HG02623 (cell line): ENCODE data around the gene CRIM1.

Experiments used
- ATAC-seq: cut with Tn5 transposase; IDR thresholded peaks from one replicate; pipeline ENCODE4 v1.9.1; 2021; ENCODE audit warnings: moderate library complexity; ENCODE audit not compliant: unreplicated experiment

The CRIM1 gene

DNA sequence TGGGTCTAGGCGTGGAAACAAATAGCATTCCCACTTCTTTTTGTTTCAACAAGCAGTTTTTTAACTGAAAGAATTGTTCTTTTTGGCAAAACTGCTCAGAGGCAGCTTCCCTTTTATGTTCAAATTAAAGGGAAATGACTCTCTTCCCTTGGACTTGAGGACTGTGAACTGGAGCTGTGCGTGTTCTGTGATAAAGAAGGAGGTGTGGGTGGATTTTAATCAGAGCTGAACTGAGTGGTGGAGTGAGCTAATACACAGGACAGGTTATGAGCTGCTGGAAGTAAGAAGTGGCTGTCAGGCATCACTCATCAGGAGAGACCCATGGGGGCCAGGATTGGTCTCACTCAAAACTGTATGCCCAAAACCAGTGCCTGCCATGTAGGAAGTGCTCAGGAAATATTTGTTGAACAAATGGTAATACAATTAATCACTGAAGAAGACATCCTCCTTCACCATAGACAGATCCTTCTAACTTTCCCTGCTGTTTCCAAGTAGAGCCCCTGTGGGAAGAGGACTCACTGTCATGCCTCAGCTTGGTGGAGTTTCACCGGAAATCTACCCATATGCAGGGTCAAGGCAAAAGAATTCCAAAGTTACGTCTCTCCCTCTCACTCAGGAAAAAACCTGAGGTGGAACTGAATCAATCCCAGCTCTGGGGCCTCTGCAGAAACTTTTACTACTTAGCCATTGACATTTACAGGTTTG is 186.5 kb downstream of the CRIM1 start:
- ATAC-seq = no peak

DNA sequence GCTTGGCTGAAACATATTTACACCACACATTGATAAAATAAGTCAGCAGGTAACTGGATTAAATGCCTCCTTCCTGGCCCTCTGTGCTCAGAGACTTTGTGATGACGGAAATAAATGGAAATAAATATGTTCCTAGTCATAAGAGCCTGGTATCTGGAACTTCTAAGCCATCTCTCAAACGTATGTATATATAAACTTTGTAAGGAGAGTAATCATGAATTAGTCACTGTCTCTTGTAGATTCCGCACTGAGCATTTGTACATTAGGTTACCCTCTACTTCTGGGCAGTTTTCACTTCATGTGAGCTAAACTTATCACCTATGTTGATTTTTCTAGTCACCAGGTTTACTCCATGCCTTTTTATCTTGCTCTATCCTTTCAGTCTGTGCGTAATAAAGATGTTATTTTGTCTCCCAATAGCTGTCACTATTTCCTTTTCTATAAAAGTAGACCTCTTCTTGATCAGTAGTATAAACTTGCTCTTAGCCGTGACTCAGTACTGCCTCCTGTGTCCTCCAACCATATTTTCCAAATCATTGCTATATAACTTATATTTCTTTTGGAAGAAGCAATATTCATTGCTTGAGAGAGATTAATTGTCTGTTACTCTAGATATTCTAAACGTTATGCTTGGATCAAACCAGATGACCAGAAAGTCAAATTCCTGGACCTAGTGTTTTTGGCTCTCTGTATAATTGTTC is 189.2 kb downstream of the CRIM1 start:
- ATAC-seq = no peak

DNA sequence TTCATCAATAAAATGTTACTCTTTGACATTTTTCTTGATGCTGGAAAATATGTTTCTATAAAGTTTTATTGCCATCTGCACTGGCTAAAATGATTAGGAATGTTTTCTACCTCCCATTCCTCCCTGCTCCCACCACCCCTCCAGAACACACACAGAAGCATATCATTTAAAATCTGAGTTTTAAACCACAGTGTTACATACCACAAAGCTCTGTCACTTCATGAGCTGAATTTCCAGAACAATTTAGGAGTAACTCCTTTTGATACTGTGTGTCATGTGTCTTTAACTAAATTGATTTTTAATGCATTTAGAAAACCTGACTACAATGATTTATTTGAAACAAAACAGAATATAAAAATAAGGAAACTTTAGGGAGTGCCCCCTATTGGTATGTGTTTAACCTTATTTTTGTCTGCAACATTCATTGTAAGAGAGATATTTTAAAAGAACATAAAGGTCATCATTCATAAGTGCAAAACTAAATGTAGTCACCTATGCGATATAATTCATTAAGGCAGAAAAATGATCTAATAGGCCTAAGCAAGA is 190.4 kb downstream of the CRIM1 start:
- ATAC-seq = no peak

DNA sequence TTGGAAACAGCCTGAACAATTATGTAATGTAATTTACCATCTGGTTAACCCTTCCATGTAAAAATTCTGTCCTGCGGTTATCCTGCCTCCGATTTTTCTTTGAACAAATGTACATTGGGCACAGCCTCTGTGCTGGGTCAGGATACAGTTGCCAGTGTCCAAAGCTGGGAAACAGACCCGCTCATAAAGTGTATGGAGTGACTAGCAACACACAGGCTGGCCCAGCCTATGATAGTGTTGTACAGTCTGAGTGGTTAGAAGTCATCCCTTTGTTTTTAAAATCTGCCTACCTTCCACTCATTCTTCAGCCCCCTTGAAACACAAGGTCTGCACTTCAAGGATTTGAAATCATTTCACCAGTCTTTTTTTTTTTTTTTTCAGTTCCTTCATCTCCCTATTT is 192.3 kb downstream of the CRIM1 start:
- no peak for ATAC-seq

DNA sequence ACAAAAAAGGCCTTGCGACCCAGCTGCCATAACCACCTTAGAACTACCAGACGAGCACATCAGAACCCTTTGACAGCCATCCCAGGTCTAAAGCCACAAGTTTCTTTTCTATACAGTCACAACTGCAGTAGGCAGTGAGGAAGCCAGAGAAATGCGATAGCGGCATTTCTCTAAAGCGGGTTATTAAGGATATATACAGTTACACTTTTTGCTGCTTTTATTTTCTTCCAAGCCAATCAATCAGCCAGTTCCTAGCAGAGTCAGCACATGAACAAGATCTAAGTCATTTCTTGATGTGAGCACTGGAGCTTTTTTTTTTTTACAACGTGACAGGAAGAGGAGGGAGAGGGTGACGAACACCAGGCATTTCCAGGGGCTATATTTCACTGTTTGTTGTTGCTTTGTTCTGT is 193.6 kb downstream of the CRIM1 start:
- ATAC-seq = no peak

DNA sequence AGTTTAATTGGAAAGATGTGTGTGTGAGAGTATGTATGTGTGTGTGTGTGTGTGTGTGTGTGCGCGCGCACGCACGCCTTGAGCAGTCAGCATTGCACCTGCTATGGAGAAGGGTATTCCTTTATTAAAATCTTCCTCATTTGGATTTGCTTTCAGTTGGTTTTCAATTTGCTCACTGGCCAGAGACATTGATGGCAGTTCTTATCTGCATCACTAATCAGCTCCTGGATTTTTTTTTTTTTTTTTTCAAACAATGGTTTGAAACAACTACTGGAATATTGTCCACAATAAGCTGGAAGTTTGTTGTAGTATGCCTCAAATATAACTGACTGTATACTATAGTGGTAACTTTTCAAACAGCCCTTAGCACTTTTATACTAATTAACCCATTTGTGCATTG is 194.4 kb downstream of the CRIM1 start:
- ATAC-seq = no peak

DNA sequence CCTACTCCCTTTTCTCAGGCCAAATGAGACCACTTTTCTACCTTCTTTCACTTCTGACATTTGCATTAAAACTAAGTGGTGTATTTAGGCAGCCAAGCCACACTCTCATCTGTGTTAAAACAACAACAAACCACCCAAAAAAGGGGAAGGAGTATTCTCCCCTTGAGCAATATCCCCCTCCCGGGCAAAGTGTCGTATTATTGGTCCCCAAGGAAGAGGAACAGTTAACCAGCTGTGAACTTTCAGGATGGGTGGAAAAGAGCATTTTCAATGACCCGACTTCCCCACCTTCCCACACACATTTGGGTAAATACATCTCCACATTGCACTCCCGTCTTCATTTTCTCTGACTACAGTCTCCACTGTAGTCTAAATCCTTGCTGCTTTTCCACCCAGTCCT is 198.1 kb downstream of the CRIM1 start:
- no peak for ATAC-seq

DNA sequence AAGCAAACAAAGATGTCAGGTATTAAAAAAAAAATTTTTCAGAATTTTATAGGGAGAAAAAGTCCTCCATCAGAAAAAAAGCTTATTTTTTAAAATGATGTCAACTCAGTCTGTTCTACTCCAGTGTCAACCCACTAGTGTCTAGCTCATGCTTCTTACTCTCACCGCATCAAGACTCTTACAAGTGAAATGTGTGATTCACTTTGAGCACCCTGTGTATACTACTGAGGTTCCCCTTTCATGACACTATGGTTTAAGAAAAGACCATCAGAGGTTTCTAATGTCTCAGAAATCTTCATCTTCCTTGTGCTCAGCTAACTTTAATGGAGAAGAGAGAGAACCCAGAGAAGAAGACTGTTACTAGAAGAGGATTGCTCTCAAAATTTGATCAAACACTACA is 199.0 kb downstream of the CRIM1 start:
- ATAC-seq = no peak

DNA sequence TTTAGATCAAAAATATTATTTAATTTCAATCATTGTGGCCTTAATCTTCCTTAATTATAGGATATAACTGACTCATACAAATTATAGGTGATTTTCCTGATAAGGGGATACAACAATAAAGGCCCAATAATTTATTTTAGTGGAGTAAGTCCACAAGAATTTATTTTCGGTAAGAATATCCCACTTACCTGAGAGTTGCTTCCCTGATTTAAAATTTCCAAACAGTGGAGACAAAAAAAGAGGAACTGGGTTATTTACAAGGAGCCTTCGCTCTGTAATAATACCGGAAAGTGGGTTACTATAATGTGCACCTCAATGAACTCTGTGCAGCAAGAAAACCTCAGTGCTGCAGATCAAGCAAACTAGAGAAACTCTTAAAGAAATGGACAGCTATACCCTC is 200.2 kb downstream of the CRIM1 start:
- no peak for ATAC-seq

DNA sequence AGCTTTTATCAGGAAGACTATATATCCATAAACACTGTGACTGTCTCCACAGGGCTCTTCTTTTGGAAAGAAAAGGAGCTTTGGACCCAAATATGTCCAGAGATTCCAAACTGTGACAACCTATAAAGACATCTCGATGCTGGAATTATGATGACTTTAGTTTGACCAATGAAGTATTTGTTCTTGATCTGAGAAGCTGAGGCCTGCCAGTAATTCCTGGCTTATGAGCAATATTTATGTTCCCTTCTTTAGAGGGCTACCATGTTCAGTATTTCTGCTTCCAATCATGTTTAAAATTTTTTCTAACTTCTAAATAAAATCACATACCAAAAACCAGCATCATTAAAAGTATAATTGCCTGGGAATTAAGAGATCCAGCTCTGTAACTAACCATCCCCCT is 201.3 kb downstream of the CRIM1 start:
- no peak for ATAC-seq

DNA sequence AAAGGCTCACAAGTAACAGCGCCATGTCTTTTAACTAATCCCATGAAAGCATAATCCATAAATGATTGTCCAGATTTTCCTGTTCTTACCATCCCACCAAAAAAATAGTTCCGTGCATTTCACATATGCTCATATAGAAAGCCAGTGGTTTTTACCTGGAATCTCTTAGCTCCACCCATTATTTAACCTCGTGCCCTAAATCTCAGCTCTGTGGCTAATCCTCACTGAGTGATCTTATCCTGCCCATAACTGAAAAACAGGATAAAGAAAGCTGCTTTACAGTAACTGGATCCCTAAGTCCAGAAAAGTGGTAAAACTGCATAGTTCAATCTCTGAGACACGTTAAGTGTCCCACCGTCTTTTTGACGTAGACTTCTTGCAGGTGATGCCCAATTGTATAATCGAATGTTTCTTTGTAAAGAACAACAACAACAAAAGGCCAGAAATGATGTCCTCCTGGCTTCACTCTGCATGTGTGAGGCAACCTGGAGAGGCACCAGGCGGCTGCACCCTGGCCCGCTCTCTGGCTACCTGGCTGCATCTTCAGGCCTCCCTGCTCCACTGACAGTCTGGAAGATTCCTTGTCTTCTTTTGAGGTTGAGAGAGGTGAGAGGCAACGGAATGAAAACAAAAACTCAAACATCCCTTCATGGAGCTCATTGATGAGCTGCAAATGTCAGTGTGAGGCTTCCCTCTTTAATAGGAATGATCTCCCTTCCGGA is 203.8 kb downstream of the CRIM1 start:
- no peak for ATAC-seq

DNA sequence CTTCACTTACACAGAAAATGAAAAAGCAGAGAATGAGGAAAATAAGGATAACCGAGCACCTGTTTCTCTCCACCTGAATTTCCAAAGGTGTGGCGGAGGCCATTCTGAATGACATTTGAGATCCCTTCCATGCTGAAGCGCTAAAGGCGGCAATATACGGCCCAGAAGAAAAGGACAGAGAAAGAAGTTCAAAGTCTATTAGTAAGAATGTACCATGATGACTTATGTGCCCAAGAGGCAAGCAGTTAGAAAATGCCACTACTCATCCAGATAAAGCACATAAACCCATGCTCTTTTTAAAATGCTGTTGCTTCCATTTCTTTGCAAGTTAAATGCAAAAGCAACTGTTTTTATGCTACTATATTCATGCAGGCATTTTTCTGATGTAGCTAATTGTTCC is 205.1 kb downstream of the CRIM1 start:
- ATAC-seq = no peak

DNA sequence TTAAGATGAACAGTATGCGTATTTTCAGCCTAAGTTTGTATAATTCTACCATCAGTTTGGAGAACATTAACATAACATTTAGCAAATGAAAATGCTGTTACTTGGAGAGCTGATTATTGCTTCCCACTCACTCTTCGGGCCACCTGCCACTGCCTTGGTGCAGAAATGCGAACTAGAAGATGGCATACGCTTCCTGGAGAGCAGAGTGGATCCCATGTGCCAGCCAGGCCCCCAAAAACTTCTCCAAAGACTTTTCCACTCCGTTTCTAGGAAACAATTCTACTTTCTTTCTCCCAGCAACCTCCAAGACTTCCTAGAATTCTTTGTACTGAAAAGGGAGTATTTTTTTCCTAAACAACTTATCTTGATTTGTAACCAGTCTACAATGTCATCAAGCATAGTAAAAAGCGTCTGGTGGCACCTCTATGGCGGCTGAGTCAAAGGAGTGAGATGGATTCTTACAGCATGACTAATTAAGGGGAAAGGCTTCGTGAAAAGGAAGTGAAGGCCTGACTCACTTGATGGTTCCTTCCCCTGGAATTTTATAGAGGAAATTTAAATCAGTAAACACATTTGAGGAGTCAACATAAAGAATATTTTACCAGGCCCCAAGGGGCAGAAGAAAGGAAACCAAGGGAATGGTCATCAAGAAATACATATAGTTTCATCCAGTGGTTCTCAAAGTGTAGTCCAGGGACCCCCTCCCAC is 205.8 kb downstream of the CRIM1 start:
- no peak for ATAC-seq

DNA sequence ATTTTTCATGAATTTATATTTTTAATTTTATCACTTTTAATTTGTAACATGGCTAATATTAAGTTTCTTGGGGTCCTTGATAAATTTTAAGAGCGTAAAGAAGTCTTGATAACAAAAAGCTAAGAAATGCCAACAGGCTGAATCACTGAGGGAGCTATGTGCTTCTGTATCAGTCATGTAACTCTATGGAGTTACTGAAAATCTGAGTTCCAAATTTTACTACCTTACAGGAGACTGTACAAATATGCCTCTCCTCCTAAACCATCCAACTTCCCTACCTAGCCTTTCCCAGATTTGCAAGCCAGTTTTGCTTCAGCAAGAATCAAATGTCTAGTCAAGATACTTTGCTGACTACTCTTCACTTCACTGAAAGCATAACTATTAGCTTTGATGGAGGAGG is 206.7 kb downstream of the CRIM1 start:
- no peak for ATAC-seq

DNA sequence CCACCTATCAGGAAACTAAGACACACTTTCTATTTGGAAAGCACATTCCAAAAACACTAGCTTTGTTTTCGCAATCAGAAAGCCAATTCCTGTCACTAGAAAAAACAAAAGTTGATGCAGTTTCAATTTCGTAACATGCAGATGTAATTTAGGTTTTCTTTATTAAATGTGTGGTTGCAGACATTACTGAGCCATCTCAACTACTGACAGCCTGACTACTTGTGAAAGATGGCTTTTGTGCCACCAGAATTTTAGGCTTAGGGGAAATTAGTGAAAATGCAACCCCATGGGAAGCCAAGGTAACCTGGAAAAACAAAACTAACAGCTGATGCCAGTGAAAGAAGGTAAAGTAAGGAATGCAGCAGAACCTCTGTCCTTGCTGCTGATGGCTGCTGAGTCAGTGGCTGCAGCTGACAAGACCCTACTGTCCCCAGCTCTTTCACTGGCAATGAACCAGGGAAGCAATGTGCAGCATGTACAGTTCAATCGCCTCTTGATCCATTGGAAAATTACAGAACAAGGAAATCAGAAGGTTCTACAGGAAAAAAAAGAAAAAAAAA is 207.5 kb downstream of the CRIM1 start:
- ATAC-seq = no peak

DNA sequence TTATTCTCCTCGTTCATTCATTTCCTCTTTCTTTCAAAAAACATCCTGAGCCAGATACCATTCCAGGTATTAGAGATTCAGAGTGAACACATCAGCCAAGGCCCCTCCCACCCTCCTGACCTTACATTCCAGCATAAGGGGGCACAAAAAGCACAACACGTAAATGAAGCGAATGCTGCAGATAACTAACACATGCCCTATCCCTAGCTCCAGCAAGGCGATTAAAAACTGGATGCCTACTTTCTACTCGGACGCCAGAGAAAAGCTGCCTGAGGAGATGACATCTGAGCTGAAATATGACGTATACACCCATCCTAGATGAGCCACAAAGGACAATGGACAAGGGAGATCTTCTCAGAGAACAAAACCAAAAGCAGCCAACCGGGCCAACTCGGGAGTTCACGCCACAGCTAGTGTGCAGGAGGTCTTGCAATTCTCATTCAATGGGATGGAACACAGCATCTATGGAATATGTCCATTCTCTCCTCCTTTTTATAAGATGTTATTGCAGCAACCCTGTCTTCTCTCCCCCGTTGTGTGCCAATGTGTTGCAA is 208.9 kb downstream of the CRIM1 start:
- no peak for ATAC-seq

DNA sequence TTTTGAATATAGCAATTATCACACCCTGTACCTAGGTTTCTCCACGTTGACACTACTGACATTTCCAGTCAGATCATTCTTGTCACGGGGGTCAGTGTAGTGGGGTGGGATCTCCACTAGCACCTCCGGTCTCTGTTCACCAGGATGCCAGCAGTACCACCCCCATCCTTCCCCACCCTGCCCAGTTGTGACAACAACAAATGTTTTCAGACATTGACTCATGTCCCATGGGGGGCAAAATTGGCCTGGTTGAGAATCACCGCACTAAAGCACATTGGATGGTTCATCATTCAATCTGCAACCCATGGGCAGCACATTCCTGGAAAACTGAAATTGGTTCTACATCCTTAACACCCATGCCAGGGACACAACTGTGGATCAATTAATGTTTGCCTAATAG is 210.1 kb downstream of the CRIM1 start:
- ATAC-seq = no peak

DNA sequence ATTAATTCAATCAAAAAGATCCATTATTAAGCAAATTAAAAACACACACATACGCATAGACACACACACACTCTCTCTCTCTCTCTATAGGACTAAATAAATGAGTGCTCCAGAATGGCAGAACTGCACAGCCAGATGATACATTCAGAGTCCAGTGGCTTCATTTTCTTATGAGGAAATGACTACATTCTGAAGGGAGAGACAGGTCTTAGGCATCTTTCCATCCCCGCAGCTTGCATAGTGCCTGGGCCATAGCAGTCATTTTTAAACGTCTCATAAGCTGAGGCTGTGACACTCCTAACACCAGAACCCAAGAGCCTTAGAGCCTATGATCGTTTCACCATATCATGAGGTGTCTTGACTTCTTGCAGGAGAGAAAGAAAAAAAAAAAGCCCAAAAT is 211.3 kb downstream of the CRIM1 start:
- no peak for ATAC-seq

DNA sequence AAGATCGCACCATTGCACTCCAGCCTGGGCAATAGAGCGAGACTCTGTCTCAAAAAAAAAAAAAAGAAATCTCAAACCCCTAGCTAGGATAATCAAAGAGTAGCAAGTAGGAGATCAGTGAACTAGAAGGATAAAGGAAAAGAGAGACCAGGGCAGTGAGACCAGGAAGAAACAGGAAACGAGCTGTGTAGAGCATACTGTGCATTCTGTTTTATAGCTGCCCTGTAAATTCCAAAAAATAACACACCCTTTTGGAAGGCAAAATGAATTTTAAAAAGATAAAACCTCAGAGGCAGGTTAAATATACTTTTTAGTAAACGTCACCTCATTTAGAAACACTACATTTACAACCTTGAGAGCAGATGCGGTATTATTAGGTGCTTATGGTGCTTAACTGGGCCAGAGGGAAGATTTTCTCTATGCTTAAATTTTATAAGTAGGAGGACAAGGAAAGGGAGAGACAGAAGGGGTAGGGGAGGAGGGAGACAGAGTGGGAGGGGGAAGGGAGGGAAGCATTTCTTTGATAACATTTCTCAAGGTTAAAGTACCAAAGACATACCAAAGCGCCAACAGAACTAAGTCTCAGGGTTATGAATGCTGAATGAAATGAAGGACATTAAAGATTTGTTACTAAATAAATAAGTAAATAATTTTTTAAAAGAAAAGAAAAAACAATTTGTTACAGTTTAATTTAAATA is 212.3 kb downstream of the CRIM1 start:
- ATAC-seq = no peak
